Measurements from ENCODE around the gene RPL26.
A peak's percentile ranks its signal among the peaks of the same experiment; 100 is the strongest.
"Not testable (repeated sequence)": the region's sequence is repeated elsewhere in the genome, so short reads cannot be mapped to it uniquely, and the experiment has no call there.

RPL26 gene

DNA sequence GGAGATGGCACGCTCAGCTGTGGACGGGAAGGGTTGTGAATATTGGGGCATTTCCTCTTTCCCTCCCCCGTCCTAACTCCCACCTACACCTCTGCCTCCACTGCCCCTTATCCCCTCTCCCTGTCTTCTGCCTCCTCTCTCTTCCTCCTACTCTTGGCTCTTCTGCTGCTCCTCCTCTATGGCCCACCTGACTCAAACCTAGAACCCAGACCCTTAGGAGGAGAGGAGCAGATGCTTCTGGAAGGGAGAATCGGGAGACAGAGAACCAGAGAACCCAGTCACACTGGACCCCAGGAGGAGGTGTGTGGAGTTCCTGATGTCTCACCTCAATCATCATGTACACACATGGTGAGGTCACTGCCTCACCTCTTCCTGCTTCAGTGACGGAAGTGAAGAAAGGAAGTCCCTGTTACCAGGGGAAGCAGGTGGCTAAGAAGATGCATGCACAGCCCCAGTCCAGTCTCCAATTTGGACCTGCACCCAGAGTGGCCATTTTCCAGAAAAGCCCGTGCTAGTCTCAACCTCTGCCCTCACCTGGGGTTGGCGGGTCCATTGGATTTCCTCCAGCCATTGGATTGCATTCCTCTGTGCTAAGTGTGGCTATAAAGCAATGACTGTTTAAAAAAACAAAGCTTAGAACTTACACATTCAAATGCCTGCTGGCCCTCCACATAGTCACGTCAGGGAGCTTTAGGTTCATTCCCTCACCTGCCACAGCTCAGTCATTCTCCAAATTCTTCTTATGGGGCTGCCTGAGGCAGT lies 10.7 kb upstream of the RPL26 start:
- DNase-seq = no peak

GRCh38 chr17:8392674-8393469 lies 9.9 kb upstream of the RPL26 start:
- no peak for DNase-seq

DNA sequence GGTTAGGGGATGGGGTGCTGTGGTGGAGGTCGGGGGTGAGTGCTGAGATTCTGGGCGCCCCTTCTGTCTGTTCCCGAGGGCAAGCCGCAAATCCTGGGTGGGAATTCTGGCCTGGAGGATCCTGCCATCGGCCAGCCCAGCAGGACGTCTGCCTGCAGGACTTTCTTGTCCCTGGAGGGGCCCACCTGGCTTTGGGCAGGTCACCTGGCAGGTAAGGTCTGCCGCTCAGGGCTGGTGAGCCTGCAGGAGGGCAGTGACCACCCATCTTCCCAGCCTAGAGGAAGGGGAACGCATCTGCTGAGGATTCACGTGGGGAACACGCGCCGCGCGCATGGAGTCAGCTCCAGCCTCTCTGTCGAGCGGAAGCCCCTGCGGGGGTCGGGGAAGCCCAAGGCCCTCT lies 9.3 kb upstream of the RPL26 start:
- no peak for DNase-seq

GRCh38 chr17:8391711-8392110 lies 8.7 kb upstream of the RPL26 start:
- no peak for DNase-seq

DNA sequence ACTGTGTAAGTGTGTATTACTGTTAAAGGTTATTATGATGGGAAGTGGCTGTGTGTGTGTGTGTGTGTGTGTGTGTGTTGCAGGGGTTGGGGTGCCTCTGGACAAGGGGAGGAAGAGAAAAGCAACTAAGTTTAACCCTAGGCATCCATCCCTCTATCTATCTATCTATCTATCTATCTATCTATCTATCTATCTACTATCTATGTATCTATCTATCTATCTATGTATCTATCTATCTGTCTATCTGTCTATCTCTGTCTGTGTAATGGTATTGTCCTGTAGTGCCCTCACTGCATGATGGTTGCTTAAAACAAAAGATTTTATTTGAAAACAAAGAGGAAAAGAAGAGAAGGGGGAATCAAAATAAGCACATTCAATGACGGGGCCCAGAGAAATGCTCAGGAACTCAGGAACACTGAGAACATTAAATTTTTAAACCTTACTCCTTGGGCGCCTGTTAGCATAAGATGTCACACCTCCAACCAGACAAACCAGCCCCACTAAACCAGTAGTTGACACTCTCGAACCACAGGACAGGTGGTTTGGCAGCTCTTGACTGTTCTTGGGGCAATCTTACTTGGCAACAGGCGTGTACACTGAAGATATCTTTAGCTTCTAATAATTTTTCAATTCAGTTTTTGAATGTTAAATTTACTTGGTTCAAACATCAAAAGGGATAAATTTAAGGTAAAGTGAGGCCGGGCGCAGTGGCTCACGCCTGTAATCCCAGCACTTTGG lies 5.1 kb upstream of the RPL26 start:
- no peak for DNase-seq

DNA sequence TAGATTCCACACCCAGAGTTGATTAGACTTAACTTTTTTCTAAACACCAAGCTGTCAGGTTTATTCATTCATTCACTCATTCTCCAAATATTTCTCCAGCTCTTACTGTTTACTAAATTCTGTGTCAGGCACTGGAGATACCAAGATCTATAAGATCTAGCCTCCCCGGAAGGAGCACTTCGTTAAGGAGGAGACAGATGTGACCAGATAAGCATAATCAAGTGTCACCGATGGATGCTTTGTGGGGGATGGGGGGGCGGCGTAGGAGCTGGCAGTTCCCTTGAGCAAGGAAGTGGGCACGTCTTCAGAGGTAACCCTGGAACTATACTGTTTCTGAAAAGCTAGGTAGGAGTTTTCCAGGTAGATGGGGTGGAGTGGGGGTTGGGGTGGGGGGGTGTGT lies 3.8 kb upstream of the RPL26 start:
- no peak for DNase-seq

GRCh38 chr17:8384801-8385378 lies 1.9 kb upstream of the RPL26 start:
- DNase-seq = no peak

DNA sequence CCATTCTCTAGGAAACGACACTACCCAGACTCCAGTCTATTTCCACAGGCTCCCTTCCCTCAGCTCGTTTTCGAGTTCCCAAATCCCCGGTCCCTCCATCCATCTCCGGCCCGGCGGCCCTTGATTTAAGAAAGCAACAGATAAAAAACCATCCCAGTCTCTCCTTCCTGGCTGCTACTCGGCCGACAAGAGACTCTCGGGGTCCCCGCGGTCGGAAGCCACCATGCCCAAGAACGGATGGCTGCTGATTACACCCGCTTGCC lies 182 bp downstream of the RPL26 start:
- DNase-seq = no peak

GRCh38 chr17:8382052-8382879 lies 727 bp downstream of the RPL26 start:
- DNase-seq = no peak

GRCh38 chr17:8380049-8380448 lies 2.9 kb downstream of the RPL26 start:
- DNase-seq = no peak

DNA sequence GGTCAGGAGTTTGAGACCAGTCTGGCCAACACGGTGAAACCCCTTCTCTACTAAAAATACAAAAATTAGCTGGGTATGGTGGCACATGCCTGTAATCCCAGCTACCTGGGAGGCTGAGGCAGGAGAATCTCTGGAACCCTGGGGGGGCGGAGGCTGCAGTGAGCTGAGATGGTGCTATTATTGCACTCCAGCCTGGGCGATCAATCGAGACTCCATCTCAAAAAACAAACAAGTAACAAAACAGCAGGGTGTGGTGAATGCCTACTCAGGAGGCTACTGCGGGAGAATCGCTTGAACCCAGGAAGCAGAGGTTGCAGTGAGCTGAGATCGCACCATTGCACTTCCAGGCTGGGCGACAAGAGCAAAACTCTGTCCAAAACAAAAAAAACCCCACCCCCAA lies 4.9 kb downstream of the RPL26 start:
- not testable (repeated sequence) for DNase-seq

DNA sequence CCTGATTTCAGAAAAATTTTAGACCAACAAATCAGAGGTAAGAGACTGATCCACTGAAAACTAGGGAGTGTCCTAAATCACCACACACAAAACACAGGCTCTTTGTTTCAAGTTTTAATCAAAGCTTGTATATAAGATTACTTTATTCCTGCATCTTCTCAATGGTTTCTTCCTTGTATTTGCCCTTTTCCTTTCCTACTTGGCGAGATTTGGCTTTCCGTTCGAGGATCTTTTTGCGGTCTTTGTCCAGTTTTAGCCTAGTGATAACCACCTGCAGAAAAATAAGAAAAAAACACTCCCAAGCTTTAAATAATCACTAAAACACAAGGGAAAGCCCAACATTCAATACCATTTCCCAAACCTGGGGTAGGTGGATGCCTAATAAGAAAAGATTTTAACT lies 5.6 kb downstream of the RPL26 start:
- DNase-seq = no peak

DNA sequence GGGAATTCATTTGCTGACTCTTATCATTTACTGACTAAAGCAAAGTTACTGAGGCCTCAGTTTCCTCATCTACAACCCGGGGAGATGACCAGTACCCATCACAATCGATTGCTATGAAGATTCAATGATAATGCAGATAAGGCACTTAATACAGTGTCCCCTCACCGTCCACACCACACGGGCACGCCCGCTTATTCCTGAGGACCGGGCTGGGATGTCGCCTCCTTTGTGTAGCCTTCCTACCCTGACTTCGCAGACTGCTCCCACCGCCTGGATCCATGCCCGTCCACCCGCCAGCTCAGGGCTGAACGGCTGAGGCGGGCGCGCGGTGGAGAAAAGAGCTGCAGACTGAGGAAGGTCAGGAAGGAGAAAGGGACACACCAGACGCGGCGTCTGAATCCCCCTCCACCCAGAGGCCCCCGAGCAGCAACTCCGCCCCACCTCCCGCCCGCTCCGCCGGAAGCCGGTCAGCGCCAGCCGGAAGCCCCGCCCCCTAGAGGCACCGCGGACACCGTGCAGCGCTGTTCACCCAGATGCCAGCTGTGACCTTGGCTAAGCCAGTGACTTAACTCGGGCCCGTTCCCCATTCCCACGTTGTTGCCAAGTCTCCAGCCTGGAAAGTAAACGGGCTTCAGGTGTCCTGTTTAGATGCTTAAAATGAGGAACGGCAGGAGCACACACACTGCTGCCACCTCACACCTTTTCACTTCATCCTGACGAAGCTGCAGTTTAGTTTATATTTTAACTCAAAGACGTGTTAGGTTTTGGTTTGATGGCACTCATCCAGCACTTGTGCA lies 6.5 kb downstream of the RPL26 start, which contains the start of gene KRABD2:
Gene KRABD2 (minus strand): TSS at position 434 of the 797 bp plus-strand sequence.
- peak; percentile 64 for DNase-seq

- peak; percentile 44 for DNase-seq
These were observed 7.2 kb downstream of the RPL26 start for GRCh38 chr17:8375738-8376259.

GRCh38 chr17:8373856-8374255 lies 9.1 kb downstream of the RPL26 start:
- DNase-seq = not testable (repeated sequence)

- no peak for DNase-seq
These were observed 10.6 kb downstream of the RPL26 start for GRCh38 chr17:8372422-8372821.

DNA sequence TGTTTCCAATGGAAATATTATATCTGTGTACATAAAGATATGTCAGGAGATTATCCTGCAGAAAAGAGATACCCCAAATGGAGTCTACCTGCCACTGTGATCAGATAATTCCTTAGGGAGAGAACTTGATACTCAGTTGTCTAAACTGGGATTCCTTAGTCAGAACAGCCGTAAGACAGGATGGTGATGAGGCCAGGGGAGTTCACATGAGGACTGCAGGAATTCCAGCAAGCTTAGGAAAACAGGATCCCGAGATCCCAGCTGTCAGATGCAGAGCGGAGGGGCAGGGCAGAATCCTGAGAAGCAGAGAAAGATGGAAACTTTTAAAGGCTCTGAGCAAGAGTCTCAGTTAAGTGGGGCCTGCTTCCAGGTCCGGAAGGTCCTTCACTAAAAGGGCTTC lies 11.2 kb downstream of the RPL26 start:
- no peak for DNase-seq

- no peak for DNase-seq
These were observed 13.0 kb downstream of the RPL26 start for GRCh38 chr17:8369944-8370343.

- DNase-seq = no peak
These were observed 14.8 kb downstream of the RPL26 start for GRCh38 chr17:8368193-8368592.

DNA sequence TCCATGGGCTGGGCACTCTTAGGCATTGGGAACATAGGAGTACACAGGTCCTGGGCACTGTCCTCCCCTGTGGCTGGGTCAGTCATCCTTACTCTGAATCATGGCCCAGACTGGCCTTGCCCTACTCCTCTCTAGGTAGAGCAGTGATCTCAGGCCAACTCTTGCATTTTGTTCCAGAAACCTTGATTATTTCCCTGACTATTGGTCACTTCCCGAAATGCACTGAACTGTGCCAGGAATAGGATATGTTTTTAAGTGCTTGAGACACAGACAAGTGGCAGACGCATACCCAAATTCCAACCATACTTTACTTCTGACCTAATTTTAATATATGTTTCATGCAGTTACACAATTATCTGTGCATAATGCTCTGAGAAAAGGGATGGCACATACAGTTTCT lies 16.8 kb downstream of the RPL26 start:
- DNase-seq = no peak

GRCh38 chr17:8365143-8365542 lies 17.9 kb downstream of the RPL26 start:
- DNase-seq = no peak

All from NCI-H2227 treated with DMSO at 0.1 percent for 48 hours (cell line).